Fibroblast of mammary gland (primary cell): ENCODE data around the gene C1orf105.

Experiments used
- DNase-seq: peaks from one replicate; pipeline ENCODE4 v3.0.0-alpha.2; 2010; ENCODE audit warnings: low read depth
- H3K4me3 ChIP-seq: 2 replicates; pipeline ENCODE4 v1.5.1; 2011; ENCODE audit warnings: low read depth, mild to moderate bottlenecking, low read length, moderate library complexity; ENCODE audit not compliant: control insufficient read depth
- CTCF ChIP-seq: conservative IDR thresholded peaks from 2 replicates; pipeline ENCODE4 v1.5.1; 2011; ENCODE audit warnings: low read depth, low read length, inconsistent platforms; ENCODE audit not compliant: control insufficient read depth, insufficient read depth

The C1orf105 gene

DNA sequence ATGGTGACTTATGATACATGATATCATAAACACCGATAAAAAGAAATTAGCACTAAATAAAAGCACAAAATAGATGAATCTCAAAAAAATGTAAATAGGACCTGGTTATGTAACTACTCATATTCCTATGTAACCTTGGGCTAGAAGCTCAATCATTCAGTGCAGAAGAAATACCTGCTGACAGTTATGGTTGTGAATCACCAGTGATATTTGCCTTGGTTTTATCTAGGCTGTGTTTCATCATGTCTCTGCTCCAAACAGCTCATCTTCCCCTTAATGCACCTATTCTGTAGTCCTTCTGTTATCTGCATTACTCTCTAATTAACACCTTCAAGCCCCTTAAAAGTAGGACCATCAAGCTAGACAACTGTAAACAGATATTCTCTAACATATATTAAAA is 39.7 kb downstream of the C1orf105 start:
- H3K4me3 ChIP-seq = no peak overlapping the region
- no peak for DNase-seq
- TF ChIP-seq CTCF = no peak

DNA sequence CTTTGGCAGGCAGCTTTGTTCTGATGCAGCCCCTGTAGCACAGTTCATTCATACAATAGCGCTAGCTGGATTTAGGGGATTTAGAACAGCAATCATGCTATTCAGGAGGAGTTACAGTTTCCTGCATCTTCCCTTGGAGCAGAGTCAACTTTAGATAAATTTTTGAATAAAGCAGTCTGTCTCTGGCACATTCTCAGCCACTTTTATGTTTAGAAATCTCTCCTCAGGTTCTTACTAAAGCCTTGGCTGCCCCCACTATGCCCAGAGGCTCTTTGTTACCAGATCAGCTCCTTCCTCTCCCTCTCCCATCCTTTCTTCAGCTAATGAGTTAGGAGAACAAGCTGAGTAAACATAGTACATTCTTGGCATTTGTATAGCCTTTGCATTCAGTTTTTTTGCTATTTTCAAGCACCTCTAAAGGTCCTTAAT is 40.4 kb downstream of the C1orf105 start:
- TF ChIP-seq CTCF = no peak

DNA sequence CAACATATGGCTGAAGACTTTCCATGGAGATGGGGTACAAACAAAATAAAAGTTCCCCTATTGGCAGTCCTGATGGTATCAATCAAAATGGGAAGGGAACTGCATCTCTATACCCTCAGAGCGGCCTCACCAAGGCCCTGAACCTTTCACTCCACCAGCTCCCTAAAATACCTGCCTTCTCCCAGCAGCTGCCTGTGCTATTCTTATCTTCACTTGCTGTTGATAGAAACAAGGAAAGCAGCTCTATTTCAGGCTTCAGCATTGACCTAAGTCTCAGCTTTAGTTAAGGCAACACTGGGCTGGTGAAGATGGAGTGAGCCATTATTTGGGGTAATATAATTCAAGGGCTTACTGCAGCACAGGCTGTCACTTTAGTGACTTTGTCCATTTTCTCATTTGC is 45.1 kb downstream of the C1orf105 start:
- no peak for DNase-seq
- TF ChIP-seq CTCF = no peak
- no peak overlapping the region for H3K4me3 ChIP-seq

More for the DNA sequence above, 40.4 kb downstream of the C1orf105 start:
- no peak for DNase-seq
- H3K4me3 ChIP-seq = no peak overlapping the region

DNA sequence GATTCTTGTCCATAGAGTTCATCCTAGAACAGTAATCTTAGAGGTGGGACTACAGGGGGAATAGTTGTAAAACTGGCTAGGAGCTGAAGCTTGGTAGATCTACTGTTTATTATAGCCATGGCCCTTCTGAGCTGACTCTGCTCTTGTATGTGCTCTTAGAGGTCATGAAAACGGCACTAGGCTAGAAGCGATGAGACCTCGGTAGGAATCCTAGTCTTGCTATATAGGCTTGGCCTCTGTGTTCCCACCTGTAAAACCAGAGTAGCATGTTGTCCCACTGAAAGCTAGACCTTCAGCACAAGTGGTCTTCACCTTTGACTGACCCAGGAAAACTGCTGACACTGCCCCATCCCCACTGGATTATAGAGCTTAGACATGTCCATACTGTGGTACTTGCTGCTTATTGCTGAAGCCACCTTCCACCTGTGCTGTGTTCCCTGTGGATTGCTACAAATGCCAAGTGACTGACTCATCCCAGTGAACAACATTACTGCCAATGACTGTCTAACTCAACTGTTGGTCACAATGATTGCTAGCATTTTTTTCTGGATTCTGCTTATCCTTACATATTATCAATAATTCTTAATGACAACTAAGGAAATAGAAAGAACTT is 46.4 kb downstream of the C1orf105 start:
- no peak for DNase-seq
- no peak for TF ChIP-seq CTCF
- H3K4me3 ChIP-seq = no peak overlapping the region

GRCh38 chr1:172467446-172467845 is 47.0 kb downstream of the C1orf105 start:
- no peak for DNase-seq
- H3K4me3 ChIP-seq = no peak overlapping the region
- TF ChIP-seq CTCF = no peak

- no peak overlapping the region for H3K4me3 ChIP-seq
- no peak for DNase-seq
- no peak for TF ChIP-seq CTCF
Observed at GRCh38 chr1:172468296-172468695, 47.8 kb downstream of the C1orf105 start.

DNA sequence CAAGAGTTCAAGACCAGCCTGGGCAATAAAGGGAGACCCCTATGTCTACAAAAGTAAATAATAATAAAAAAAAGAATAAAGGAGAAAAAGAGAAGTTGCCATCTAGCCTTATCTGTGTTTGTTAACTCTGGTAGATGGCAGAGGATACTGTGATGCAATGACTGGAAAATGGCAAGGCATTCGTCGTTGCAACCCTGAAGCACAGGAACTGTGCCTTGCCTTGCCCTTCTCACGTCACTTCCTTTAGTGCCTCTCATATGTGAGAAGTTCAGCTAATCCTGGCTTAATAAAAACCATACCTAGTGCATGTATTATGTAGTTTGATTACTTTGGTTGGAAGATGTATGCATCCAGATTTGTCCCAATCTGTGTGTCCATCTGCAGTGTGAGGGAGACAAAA is 49.2 kb downstream of the C1orf105 start:
- no peak for DNase-seq
- no peak overlapping the region for H3K4me3 ChIP-seq
- no peak for TF ChIP-seq CTCF
